Suprapubic skin (tissue), 4 donors: ENCODE data around the gene BNC2. TPM values are rescaled to one million over a fixed set of nuclear protein-coding genes. Genes with fewer than 3 reads are reported as not detected.

ENCODE experiments used
- DNase-seq, 2 donors: peaks; one replicate each; pipeline ENCODE4 v3.0.0-alpha.2; 2019; ENCODE audit warnings: low spot score in 2 of 2
- H3K27ac ChIP-seq: fragments of 200-600 bp; sonication (generic); one replicate; pipeline ENCODE4 v1.5.1; 2019
- H3K27me3 ChIP-seq: fragments of 200-600 bp; sonication (generic); one replicate; pipeline ENCODE4 v1.5.1; 2019
- H3K36me3 ChIP-seq: fragments of 200-600 bp; sonication (generic); one replicate; pipeline ENCODE4 v1.5.1; 2019
- H3K4me1 ChIP-seq: fragments of 200-600 bp; sonication (generic); one replicate; pipeline ENCODE4 v1.5.1; 2019
- H3K4me3 ChIP-seq: fragments of 200-600 bp; sonication (generic); one replicate; pipeline ENCODE4 v1.5.1; 2019; ENCODE audit warnings: mild to moderate bottlenecking
- H3K9me3 ChIP-seq: fragments of 200-600 bp; sonication (generic); one replicate; pipeline ENCODE4 v1.5.1; 2019
- EP300 ChIP-seq: sonication (generic); formaldehyde crosslinking; IDR thresholded peaks from one replicate; pipeline ENCODE4 v1.6.1; 2017; ENCODE audit warnings: antibody characterized with exemption
- POLR2A ChIP-seq, 2 donors: fragments of 450-650 bp; IDR thresholded peaks; one replicate each; pipeline ENCODE4 v1.6.1; 2017; ENCODE audit warnings: antibody characterized with exemption in 2 of 2, mild to moderate bottlenecking in 2 of 2, moderate library complexity in 2 of 2
- POLR2AphosphoS5 ChIP-seq, 3 donors: sonication (generic); formaldehyde crosslinking; IDR thresholded peaks; one replicate each; pipeline ENCODE4 v1.6.1; 2017; ENCODE audit warnings: antibody characterized with exemption in 3 of 3
- WGBS: methylation state at CpG from one replicate; pipeline ENCODE4 v1.1.5; 2018; 5-methylcytosine and 5-hydroxymethylcytosine counted together
- total RNA-seq, 4 donors: library from RNA; depleted of rRNA; stranded (reverse); fragments of >200 nt; gene quantifications; one replicate each; pipeline ENCODE4 v1.1.0, GENCODE V29; 2016
- TF ChIP-seq, protein P1 (sequence below), 2 donors: fragments of 200-600 bp in 1 of 2; fragments of 450-650 bp in 1 of 2; sonication (generic) in 1 of 2; IDR thresholded peaks; one replicate each; pipeline ENCODE4 v1.5.1; 2016 to 2019; ENCODE audit warnings: antibody characterized with exemption in 2 of 2, mild to moderate bottlenecking in 1 of 2, moderate library complexity in 1 of 2

Gene BNC2
- total RNA-seq, 4 donors from 2014 or later: 6.5 to 12.3 (median 8.9) TPM

DNA sequence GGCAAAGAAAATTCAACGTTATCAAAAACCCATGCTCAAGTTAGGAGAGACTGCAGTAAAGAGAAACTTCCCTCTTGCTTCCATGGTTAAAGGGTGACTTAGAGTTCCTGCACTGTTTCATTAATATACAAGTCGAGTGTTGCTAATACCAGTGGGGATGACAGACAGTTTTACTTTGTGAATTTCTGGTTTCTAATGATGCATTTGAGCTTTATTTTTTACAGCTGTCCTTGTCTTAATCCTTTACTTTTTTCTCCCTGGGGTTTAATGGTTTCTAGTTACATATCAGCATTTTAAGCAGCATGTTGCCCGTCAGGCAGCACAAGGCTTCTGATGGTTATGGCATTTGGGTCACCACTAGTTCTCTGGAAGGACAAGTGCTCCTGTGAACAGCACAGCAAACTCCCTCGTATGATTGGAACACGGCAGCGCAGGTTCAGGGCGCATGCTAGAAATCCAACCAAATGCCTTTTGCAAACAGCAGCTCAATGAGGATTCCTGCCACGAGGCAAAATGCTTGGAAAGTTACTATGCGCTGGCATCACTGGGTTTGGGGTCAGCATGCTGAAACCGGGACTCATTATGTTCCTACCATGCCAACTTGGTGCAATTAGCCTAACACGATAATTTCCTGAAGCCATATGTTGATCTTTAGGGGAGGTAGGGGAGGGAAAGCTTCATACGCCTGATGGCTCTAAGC lies 463.8 kb downstream of the BNC2 start:
- peaks cover 5% of the 10 kb centered on the region for H3K27me3 ChIP-seq
- H3K27ac ChIP-seq: no peak overlapping the region
- no peak overlapping the region for H3K4me3 ChIP-seq
- H3K9me3 ChIP-seq: no peaks in the 10 kb centered on the region
- peaks cover 16% of the 10 kb centered on the region for H3K4me1 ChIP-seq
- TF ChIP-seq, protein P1, sequence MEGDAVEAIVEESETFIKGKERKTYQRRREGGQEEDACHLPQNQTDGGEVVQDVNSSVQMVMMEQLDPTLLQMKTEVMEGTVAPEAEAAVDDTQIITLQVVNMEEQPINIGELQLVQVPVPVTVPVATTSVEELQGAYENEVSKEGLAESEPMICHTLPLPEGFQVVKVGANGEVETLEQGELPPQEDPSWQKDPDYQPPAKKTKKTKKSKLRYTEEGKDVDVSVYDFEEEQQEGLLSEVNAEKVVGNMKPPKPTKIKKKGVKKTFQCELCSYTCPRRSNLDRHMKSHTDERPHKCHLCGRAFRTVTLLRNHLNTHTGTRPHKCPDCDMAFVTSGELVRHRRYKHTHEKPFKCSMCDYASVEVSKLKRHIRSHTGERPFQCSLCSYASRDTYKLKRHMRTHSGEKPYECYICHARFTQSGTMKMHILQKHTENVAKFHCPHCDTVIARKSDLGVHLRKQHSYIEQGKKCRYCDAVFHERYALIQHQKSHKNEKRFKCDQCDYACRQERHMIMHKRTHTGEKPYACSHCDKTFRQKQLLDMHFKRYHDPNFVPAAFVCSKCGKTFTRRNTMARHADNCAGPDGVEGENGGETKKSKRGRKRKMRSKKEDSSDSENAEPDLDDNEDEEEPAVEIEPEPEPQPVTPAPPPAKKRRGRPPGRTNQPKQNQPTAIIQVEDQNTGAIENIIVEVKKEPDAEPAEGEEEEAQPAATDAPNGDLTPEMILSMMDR (IDR thresholded peaks at IDR 0.05): no peak
- TF ChIP-seq POLR2AphosphoS5 (IDR thresholded peaks at IDR 0.05) (no peak), POLR2A (IDR thresholded peaks at IDR 0.05) (no peak), EP300 (no peak)
- 82% methylated on average over 12 of the region's 12 CpGs for WGBS
- no peak for DNase-seq
- no peaks in the 10 kb centered on the region for H3K36me3 ChIP-seq

DNA sequence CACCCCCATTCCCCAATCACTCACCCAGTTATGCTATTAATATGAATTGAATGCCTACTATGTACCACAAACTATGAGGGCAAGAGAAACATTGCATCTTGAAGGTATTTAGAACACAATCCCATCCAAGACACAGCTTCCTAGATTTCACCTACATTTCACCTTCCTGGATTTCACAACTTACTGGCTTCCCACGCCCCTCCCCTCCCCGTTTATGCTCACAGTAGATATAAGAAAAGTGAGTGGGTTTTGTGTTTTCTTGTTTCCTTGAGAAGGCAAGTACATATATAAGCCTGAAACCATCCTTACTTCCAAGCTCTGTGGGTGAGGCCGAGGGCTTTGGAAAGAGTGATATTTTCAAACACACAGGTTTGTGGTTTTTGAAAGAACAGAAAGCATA lies 465.0 kb downstream of the BNC2 start:
- Histone ChIP-seq H3K27ac (no peak overlapping the region), H3K36me3 (no peaks in the 10 kb centered on the region), H3K4me3 (no peak overlapping the region), H3K27me3 (no peaks in the 10 kb centered on the region), H3K4me1 (peaks cover 7% of the 10 kb centered on the region), H3K9me3 (no peaks in the 10 kb centered on the region)
- DNase-seq: no peak
- WGBS: 64% methylated on average over 3 of the region's 3 CpGs
- TF ChIP-seq EP300 (no peak), POLR2A (IDR thresholded peaks at IDR 0.05) (no peak), POLR2AphosphoS5 (IDR thresholded peaks at IDR 0.05) (no peak)
- TF ChIP-seq, protein P1 (IDR thresholded peaks at IDR 0.05): no peak

DNA sequence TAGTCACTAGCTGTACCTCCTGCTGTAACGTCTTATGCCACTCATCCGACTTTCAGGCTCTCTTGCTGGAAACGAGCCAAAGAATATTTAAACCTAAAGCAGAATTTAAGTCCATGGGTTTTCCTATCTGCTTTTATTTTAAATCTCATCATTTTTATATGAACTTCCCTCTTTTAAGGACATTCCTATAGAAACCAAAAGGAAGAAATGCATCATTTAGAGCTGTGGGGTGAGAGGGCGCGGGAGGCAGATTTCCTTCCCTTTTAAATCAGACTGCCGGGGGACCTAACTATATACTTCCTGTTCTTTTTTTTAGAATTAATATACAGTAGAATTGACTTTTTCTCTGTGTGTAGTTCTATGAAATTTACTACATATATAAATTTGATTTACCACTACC lies 468.8 kb downstream of the BNC2 start:
- H3K36me3 ChIP-seq: no peaks in the 10 kb centered on the region
- TF ChIP-seq POLR2A (IDR thresholded peaks at IDR 0.05) (no peak), POLR2AphosphoS5 (IDR thresholded peaks at IDR 0.05) (no peak), EP300 (no peak)
- TF ChIP-seq, protein P1 (IDR thresholded peaks at IDR 0.05): no peak
- no peak for DNase-seq

DNA sequence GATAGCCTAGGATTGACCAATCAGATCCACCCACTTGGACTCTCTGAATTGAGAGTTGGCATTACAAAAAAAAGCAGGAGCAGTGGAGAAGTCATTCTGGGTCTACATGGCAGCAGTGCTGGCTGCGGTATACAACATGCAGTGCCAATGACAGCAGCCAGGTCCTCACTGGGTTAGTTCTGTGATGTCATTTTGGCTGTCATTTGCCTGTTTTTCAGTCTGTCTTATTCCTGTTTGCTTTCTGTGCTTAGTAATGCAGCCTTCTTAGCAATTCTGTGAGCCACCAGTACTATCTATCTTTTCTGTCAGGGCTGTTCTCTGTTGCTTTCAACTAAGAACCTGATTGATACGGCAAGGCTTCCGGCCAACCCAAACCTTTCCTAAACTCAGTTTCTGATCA lies 471.8 kb downstream of the BNC2 start:
- TF ChIP-seq POLR2A (IDR thresholded peaks at IDR 0.05) (no peak), EP300 (no peak), POLR2AphosphoS5 (IDR thresholded peaks at IDR 0.05) (no peak)
- TF ChIP-seq, protein P1 (IDR thresholded peaks at IDR 0.05): no peak
- Histone ChIP-seq H3K4me1 (no peaks in the 10 kb centered on the region), H3K36me3 (no peaks in the 10 kb centered on the region), H3K27me3 (no peaks in the 10 kb centered on the region), H3K4me3 (no peak overlapping the region), H3K9me3 (no peaks in the 10 kb centered on the region), H3K27ac (no peak overlapping the region)
- 75% methylated on average over 3 of the region's 3 CpGs for WGBS
- no peak for DNase-seq

More for the DNA sequence above, 468.8 kb downstream of the BNC2 start:
- Histone ChIP-seq H3K4me1 (no peaks in the 10 kb centered on the region), H3K27me3 (no peaks in the 10 kb centered on the region), H3K9me3 (no peaks in the 10 kb centered on the region), H3K4me3 (no peak overlapping the region), H3K27ac (no peak overlapping the region)
- 65% methylated on average over 6 of the region's 6 CpGs for WGBS

DNA sequence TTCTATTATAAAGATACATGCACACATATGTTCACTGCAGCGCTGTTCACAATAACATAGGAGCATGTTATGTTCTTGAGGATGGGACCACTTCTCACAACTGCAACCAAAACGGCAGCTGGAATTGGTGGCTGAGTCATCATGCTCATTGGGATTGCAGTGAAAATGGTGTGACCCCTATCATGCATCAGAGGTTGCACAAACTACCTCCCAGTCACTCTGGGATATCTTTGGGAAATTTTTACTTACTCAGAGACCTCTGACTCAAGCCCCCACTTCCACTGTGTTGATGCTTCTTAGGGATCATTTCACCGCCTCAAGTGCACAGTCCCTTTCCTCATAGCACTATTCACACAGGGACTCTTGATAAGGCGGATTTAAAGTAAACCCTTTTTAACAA lies 474.1 kb downstream of the BNC2 start:
- H3K36me3 ChIP-seq: no peaks in the 10 kb centered on the region
- H3K27ac ChIP-seq: no peak overlapping the region
- H3K27me3 ChIP-seq: no peaks in the 10 kb centered on the region
- WGBS: 91% methylated on average over 4 of the region's 4 CpGs
- DNase-seq: no peak
- TF ChIP-seq, protein P1 (IDR thresholded peaks at IDR 0.05): no peak
- TF ChIP-seq POLR2AphosphoS5 (IDR thresholded peaks at IDR 0.05) (no peak), POLR2A (IDR thresholded peaks at IDR 0.05) (no peak), EP300 (no peak)
- no peak overlapping the region for H3K4me3 ChIP-seq
- no peaks in the 10 kb centered on the region for H3K9me3 ChIP-seq
- H3K4me1 ChIP-seq: no peaks in the 10 kb centered on the region
